ENCODE results near the gene OR7C1. TPM values are rescaled to one million over a fixed set of nuclear protein-coding genes. Genes with fewer than 3 reads are reported as not detected.

OR7C1 gene
- not detected in 2 replicates for total RNA-seq

GRCh38 chr19:14835011-14835410 is at the start of gene OR7C1, which contains the start of gene OR7A5:
OR7C1 (minus strand) TSS chr19:14835185; CDS start chr19:14800136, 35,049 bp downstream.
OR7A5 (minus strand) TSS chr19:14835185; CDS start chr19:14828241, 6,944 bp downstream.
- Histone ChIP-seq H4K20me1 (ENCODE audit: insufficient read depth, low read length) (no peaks in the 10 kb centered on the region), H3K4me3 (ENCODE audit: insufficient read depth, low read length) (no peak within 1 kb of the TSS), H2AFZ (ENCODE audit: low read length) (no peak within 1 kb of the TSS), H3K4me2 (ENCODE audit: insufficient read depth, low read length) (no peak within 1 kb of the TSS), H3K4me1 (ENCODE audit: insufficient read depth, low read length) (no peaks in the 10 kb centered on the region), H3K27ac (ENCODE audit: low read depth, low read length) (no peak within 1 kb of the TSS), H3K36me3 (ENCODE audit: insufficient read depth, low read length) (no peaks in the 10 kb centered on the region), H3K9me3 (ENCODE audit: low read depth, low read length) (no peaks in the 10 kb centered on the region), H3K79me2 (ENCODE audit: insufficient read depth, low read length) (no peaks in the 10 kb centered on the region), H3K27me3 (ENCODE audit: insufficient read depth, low read length) (no peaks in the 10 kb centered on the region)
- no peak for DNase-seq (ENCODE audit: insufficient read length, low spot score, missing footprints)
- TF ChIP-seq CTCF (IDR thresholded peaks at IDR 0.05; ENCODE audit: extremely low read depth, low read depth, low read length): no peak

- H3K4me3 ChIP-seq (ENCODE audit: insufficient read depth, low read length): no peak overlapping the region
- H3K4me2 ChIP-seq (ENCODE audit: insufficient read depth, low read length): no peak overlapping the region
- no peaks in the 10 kb centered on the region for H3K79me2 ChIP-seq (ENCODE audit: insufficient read depth, low read length)
- H3K27ac ChIP-seq (ENCODE audit: low read depth, low read length): no peak overlapping the region
- H3K36me3 ChIP-seq (ENCODE audit: insufficient read depth, low read length): no peaks in the 10 kb centered on the region
- peak; percentile 57 for TF ChIP-seq CTCF (IDR thresholded peaks at IDR 0.05; ENCODE audit: extremely low read depth, low read depth, low read length)
- no peaks in the 10 kb centered on the region for H3K4me1 ChIP-seq (ENCODE audit: insufficient read depth, low read length)
- H2AFZ ChIP-seq (ENCODE audit: low read length): no peak overlapping the region
- no peaks in the 10 kb centered on the region for H4K20me1 ChIP-seq (ENCODE audit: insufficient read depth, low read length)
- DNase-seq (ENCODE audit: insufficient read length, low spot score, missing footprints): no peak
- no peaks in the 10 kb centered on the region for H3K9me3 ChIP-seq (ENCODE audit: low read depth, low read length)
- peaks cover 8% of the 10 kb centered on the region for H3K27me3 ChIP-seq (ENCODE audit: insufficient read depth, low read length)
Observed at GRCh38 chr19:14871619-14872230, 36.7 kb upstream of the OR7C1 start.

GRCh38 chr19:14868497-14868896 is 33.5 kb upstream of the OR7C1 start:
- Histone ChIP-seq H3K9me3 (ENCODE audit: low read depth, low read length) (no peaks in the 10 kb centered on the region), H3K4me3 (ENCODE audit: insufficient read depth, low read length) (no peak overlapping the region), H3K4me2 (ENCODE audit: insufficient read depth, low read length) (no peak overlapping the region), H3K27ac (ENCODE audit: low read depth, low read length) (no peak overlapping the region), H3K36me3 (ENCODE audit: insufficient read depth, low read length) (no peaks in the 10 kb centered on the region), H4K20me1 (ENCODE audit: insufficient read depth, low read length) (no peaks in the 10 kb centered on the region), H2AFZ (ENCODE audit: low read length) (no peak overlapping the region), H3K4me1 (ENCODE audit: insufficient read depth, low read length) (no peaks in the 10 kb centered on the region), H3K27me3 (ENCODE audit: insufficient read depth, low read length) (peaks cover 8% of the 10 kb centered on the region), H3K79me2 (ENCODE audit: insufficient read depth, low read length) (no peaks in the 10 kb centered on the region)
- no peak for TF ChIP-seq CTCF (IDR thresholded peaks at IDR 0.05; ENCODE audit: extremely low read depth, low read depth, low read length)
- DNase-seq (ENCODE audit: insufficient read length, low spot score, missing footprints): no peak

GRCh38 chr19:14848822-14849221 is 13.8 kb upstream of the OR7C1 start, which contains the start of gene OR7A10:
OR7A10 (minus strand) TSS chr19:14848922; CDS start chr19:14841877, 7,045 bp downstream.
- H3K27ac ChIP-seq (ENCODE audit: low read depth, low read length): no peak within 1 kb of the TSS
- no peaks in the 10 kb centered on the region for H3K9me3 ChIP-seq (ENCODE audit: low read depth, low read length)
- no peaks in the 10 kb centered on the region for H3K27me3 ChIP-seq (ENCODE audit: insufficient read depth, low read length)
- no peak within 1 kb of the TSS for H3K4me2 ChIP-seq (ENCODE audit: insufficient read depth, low read length)
- TF ChIP-seq CTCF (IDR thresholded peaks at IDR 0.05; ENCODE audit: extremely low read depth, low read depth, low read length): no peak
- no peaks in the 10 kb centered on the region for H3K4me1 ChIP-seq (ENCODE audit: insufficient read depth, low read length)
- H3K79me2 ChIP-seq (ENCODE audit: insufficient read depth, low read length): no peaks in the 10 kb centered on the region
- no peak for DNase-seq (ENCODE audit: insufficient read length, low spot score, missing footprints)
- no peaks in the 10 kb centered on the region for H3K36me3 ChIP-seq (ENCODE audit: insufficient read depth, low read length)
- no peaks in the 10 kb centered on the region for H4K20me1 ChIP-seq (ENCODE audit: insufficient read depth, low read length)
- H2AFZ ChIP-seq (ENCODE audit: low read length): no peak within 1 kb of the TSS
- H3K4me3 ChIP-seq (ENCODE audit: insufficient read depth, low read length): no peak within 1 kb of the TSS
